HepG2 (cell line): Measurements from ENCODE around the gene RPL11. TPM values are rescaled to one million over a fixed set of nuclear protein-coding genes. Genes with fewer than 3 reads are reported as not detected.

Experiments
- CAMTA2 ChIP-seq: sonication (generic); formaldehyde crosslinking; IDR thresholded peaks from 2 replicates; pipeline ENCODE4 v1.4.0; 2020; ENCODE audit warnings: mild to moderate bottlenecking, missing genetic modification reagents, borderline replicate concordance
- ELF3 ChIP-seq: IDR thresholded peaks from 2 replicates; pipeline ENCODE4 v1.6.1; 2016; ENCODE audit warnings: missing genetic modification reagents, missing compliant biosample characterization
- GABPA ChIP-seq, 2 experiments: IDR thresholded peaks; 2 replicates each; pipeline ENCODE4 v1.6.1; 2011 to 2016; ENCODE audit warnings: low read depth in 2 of 2, low read length in 1 of 2, missing biosample characterization in 1 of 2, missing genetic modification characterization in 1 of 2
- HNRNPLL ChIP-seq: fragments of 200-400 bp; formaldehyde crosslinking; IDR thresholded peaks from 2 replicates; pipeline ENCODE4 v1.6.1; 2017; ENCODE audit warnings: mild to moderate bottlenecking, low read depth, low read length; ENCODE audit not compliant: poor library complexity, severe bottlenecking
- KAT7 ChIP-seq: IDR thresholded peaks from 2 replicates; pipeline ENCODE4 v1.6.1; 2018; ENCODE audit warnings: borderline replicate concordance, missing compliant biosample characterization
- MBNL3 ChIP-seq: fragments of 250-450 bp; sonication (Bioruptor Pico); conservative IDR thresholded peaks from 2 replicates; pipeline ENCODE4 v1.8.0; 2022; ENCODE audit warnings: mild to moderate bottlenecking, inconsistent platforms
- NFIC ChIP-seq: IDR thresholded peaks from 2 replicates; pipeline ENCODE4 v1.6.1; 2012; ENCODE audit warnings: mild to moderate bottlenecking, low read length, inconsistent platforms
- NR2C2 ChIP-seq: sonication (generic); formaldehyde crosslinking; IDR thresholded peaks from 2 replicates; pipeline ENCODE4 v1.4.0; 2020; ENCODE audit warnings: missing genetic modification reagents, mild to moderate bottlenecking, moderate library complexity, borderline replicate concordance
- PAXIP1 ChIP-seq: sonication (generic); formaldehyde crosslinking; conservative IDR thresholded peaks from 2 replicates; pipeline ENCODE4 v1.4.0; 2020; ENCODE audit warnings: mild to moderate bottlenecking, missing genetic modification reagents, moderate library complexity
- PCBP2 ChIP-seq: fragments of 200-400 bp; formaldehyde crosslinking; optimal IDR thresholded peaks from 2 replicates; pipeline ENCODE3; 2018; ENCODE audit warnings: low read length, low read depth; ENCODE audit not compliant: poor library complexity, severe bottlenecking
- PHF21A ChIP-seq: sonication (generic); formaldehyde crosslinking; IDR thresholded peaks from 2 replicates; pipeline ENCODE4 v1.5.0; 2020; ENCODE audit warnings: mild to moderate bottlenecking, missing genetic modification reagents
- SMAD1 ChIP-seq: sonication (generic); formaldehyde crosslinking; IDR thresholded peaks from 2 replicates; pipeline ENCODE4 v1.4.0; 2020; ENCODE audit warnings: missing genetic modification reagents, low read depth, mild to moderate bottlenecking, borderline replicate concordance
- TOPORS ChIP-seq: sonication (generic); formaldehyde crosslinking; IDR thresholded peaks from 2 replicates; pipeline ENCODE4 v1.8.0; 2023; ENCODE audit warnings: mild to moderate bottlenecking, missing genetic modification reagents
- ZFP36L1 ChIP-seq: sonication (generic); formaldehyde crosslinking; IDR thresholded peaks from 2 replicates; pipeline ENCODE4 v1.8.0; 2022; ENCODE audit warnings: mild to moderate bottlenecking, missing genetic modification reagents, moderate library complexity
- ZFP37 ChIP-seq: sonication (generic); formaldehyde crosslinking; IDR thresholded peaks from 2 replicates; pipeline ENCODE4 v1.4.0; 2020; ENCODE audit warnings: missing genetic modification reagents, borderline replicate concordance
- ZFYVE20 ChIP-seq: sonication (generic); formaldehyde crosslinking; IDR thresholded peaks from 2 replicates; pipeline ENCODE4 v1.8.0; 2023; ENCODE audit warnings: low read depth, mild to moderate bottlenecking, moderate library complexity, missing genetic modification reagents, borderline replicate concordance
- ZMYM4 ChIP-seq: sonication (generic); formaldehyde crosslinking; IDR thresholded peaks from 2 replicates; pipeline ENCODE4 v1.8.1; 2023; ENCODE audit warnings: mild to moderate bottlenecking, missing genetic modification reagents
- ZNF230 ChIP-seq: sonication (generic); formaldehyde crosslinking; IDR thresholded peaks from 2 replicates; pipeline ENCODE4 v1.4.0; 2020; ENCODE audit warnings: mild to moderate bottlenecking, missing genetic modification reagents
- ZNF317 ChIP-seq: sonication (generic); formaldehyde crosslinking; IDR thresholded peaks from 2 replicates; pipeline ENCODE4 v1.5.0; 2020; ENCODE audit warnings: mild to moderate bottlenecking, missing genetic modification reagents
- ZNF34 ChIP-seq: sonication (generic); formaldehyde crosslinking; IDR thresholded peaks from 2 replicates; pipeline ENCODE4 v1.4.0; 2020; ENCODE audit warnings: mild to moderate bottlenecking, missing genetic modification reagents, borderline replicate concordance
- ZNF543 ChIP-seq: sonication (generic); formaldehyde crosslinking; IDR thresholded peaks from 2 replicates; pipeline ENCODE4 v1.4.0; 2020; ENCODE audit warnings: mild to moderate bottlenecking, missing genetic modification reagents
- ZNF660 ChIP-seq: sonication (generic); formaldehyde crosslinking; IDR thresholded peaks from 2 replicates; pipeline ENCODE4 v1.5.1; 2020; ENCODE audit warnings: mild to moderate bottlenecking, low read depth, missing genetic modification reagents, borderline replicate concordance
- ZNF891 ChIP-seq: sonication (generic); formaldehyde crosslinking; IDR thresholded peaks from 2 replicates; pipeline ENCODE4 v1.5.0; 2020; ENCODE audit warnings: mild to moderate bottlenecking, missing genetic modification reagents
- polyA plus RNA-seq, 8 experiments: library from polyadenylated mRNA; depleted of rRNA in 3 of 8; stranded (reverse) in 7 of 8; unstranded in 1 of 8; fragments of >200 nt; fragmentation: Illumina TruSeq in 4 of 8; extraction: Trizol in 4 of 8; gene quantifications; 2 replicates each; pipeline versions ENCODE4 v1.2.1 to v1.2.3, GENCODE V29; 2011 to 2016; ENCODE audit warnings: low read depth in 4 of 8, missing spikeins in 1 of 8, mixed read lengths in 1 of 8; ENCODE audit not compliant: insufficient read depth in 1 of 8
- total RNA-seq, 5 experiments: library from RNA; depleted of rRNA; stranded (reverse); fragments of >200 nt; fragmentation: Illumina TruSeq; extraction: Trizol; gene quantifications; 2 replicates each; pipeline ENCODE4 v1.2.3, GENCODE V29; 2016; ENCODE audit warnings: low read depth in 1 of 5
- TF ChIP-seq, protein P1 (sequence below): IDR thresholded peaks from 2 replicates; pipeline ENCODE4 v1.6.1; 2016; ENCODE audit warnings: mild to moderate bottlenecking, missing biosample characterization, missing genetic modification reagents

RPL11 gene
- total and polyA plus RNA-seq, 2 of the 13 experiments (the other 11 are each of a cell fraction or from before 2014, with no cell fraction given) = 1,682 to 2,010 TPM

DNA sequence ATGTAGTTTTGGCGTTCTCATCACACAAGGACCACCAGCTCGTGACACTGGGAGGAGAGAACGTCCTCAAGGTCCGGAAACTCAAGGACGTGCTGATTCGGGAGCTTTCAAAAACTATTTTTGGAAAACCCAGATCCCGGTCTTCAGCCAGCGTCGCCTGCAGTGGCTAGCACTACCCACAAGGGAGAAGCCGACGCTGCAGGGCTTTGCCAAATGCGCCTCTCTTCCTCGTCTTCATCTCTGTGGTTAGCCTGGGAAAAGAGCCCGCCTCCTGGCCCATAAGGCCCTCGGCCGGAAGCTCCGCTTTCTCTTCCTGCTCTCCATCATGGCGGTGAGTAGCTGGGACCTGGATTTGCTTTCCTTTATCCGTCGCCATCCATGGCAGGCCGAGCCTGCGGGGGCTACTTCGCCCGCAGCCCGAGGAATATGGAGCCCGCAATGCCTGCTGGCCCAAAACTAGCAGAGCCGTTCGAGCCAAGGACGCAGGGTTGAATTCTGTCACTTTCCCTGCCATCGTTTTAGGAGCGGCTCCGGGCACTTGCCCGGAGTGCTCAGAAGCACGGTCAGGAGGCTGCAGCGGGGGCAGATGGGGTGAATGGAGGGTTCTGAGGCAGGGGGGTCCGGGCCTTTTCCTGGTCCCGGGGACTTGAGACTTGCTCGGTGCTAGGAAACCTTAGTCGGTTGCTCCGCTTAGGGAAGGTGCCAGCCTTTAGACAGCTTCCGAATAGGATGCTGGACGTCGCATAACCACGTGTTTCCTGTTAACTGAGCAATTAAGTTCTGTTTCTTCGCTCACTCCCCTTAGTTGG, at the start of gene RPL11 (continued):
- peak; percentile 86 for TF ChIP-seq NR2C2
- TF ChIP-seq, protein P1, sequence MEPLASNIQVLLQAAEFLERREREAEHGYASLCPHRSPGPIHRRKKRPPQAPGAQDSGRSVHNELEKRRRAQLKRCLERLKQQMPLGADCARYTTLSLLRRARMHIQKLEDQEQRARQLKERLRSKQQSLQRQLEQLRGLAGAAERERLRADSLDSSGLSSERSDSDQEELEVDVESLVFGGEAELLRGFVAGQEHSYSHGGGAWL (CRISPR knock-in tag) = peak; percentile 88
- 0 out of 2 replicates have a peak, but pooled peaks have one; percentile 40 for TF ChIP-seq ZNF230
- no peak; the same call in 1 of the 2 replicates for TF ChIP-seq ZNF34 (CRISPR knock-in tag)
- TF ChIP-seq SMAD1 (CRISPR knock-in tag) = no peak
- no peak for TF ChIP-seq ZFYVE20
- TF ChIP-seq ZNF660 = no peak
- peak; percentile 30; the same call in 1 of the 2 replicates for TF ChIP-seq PAXIP1
- 0 out of 2 replicates have a peak, but pooled peaks have one; percentile 66 for TF ChIP-seq PHF21A (CRISPR knock-in tag)
- TF ChIP-seq ZMYM4 (CRISPR knock-in tag) = peak; percentile 77
- peak; percentile 91 for TF ChIP-seq ZNF891
- TF ChIP-seq CAMTA2 = peak; percentile 86; the same call in 1 of the 2 replicates
- no peak for TF ChIP-seq MBNL3 (CRISPR knock-in tag)
- TF ChIP-seq TOPORS (CRISPR knock-in tag) = no peak
- no peak for TF ChIP-seq PCBP2
- TF ChIP-seq KAT7 = no peak
- TF ChIP-seq ELF3 (CRISPR knock-in tag) = peak; percentile 86
- TF ChIP-seq NFIC = 0 out of 2 replicates have a peak, but pooled peaks have one; percentile 25
- peak; percentile 50 for TF ChIP-seq HNRNPLL
- TF ChIP-seq ZNF317 (CRISPR knock-in tag) = peak; percentile 82
- no peak for TF ChIP-seq ZFP37
- TF ChIP-seq ZFP36L1 (CRISPR knock-in tag) = no peak
- TF ChIP-seq ZNF543 (CRISPR knock-in tag) = peak; percentile 60; the same call in 1 of the 2 replicates
- peak; percentile 79 for TF ChIP-seq GABPA (IDR thresholded peaks at IDR 0.05; ENCODE audit: low read depth, low read length)
- TF ChIP-seq GABPA (CRISPR knock-in tag; IDR thresholded peaks at IDR 0.05; ENCODE audit: low read depth) = peak; percentile 96
